ENCODE measurements around the gene CDR2L.

Gene CDR2L

DNA sequence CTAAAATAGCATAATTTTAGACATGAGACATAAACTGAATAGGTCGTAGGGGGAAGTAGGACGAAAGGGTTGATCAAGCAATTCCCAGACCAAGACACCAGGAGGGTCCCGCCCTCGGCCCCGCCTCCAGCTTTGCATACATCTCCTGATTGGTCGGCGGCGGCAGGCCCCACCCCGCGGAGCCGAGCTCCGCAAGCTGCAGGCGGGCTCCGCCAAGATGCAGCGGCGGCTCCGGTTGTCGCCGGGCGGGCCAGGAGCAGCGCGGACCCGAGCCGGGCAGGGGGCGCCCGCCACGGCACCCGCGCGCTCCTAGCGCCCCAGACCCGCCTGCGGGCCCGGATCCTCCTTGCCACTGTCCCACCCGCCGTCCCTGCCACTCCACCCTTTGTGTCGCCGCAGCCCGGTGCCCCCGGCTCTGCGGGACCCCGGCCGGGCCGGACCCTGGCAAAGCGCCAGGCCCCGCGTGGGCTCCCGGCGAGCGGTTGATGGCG, at the start of gene CDR2L:
Gene CDR2L (plus strand): TSS at position 215 of the 491 bp plus-strand sequence. CDS start 412 bp downstream, outside the sequence.
- DNase-seq (ENCODE audit: low spot score) (peak; percentile 99), FAIRE-seq (peak; percentile 84)

DNA sequence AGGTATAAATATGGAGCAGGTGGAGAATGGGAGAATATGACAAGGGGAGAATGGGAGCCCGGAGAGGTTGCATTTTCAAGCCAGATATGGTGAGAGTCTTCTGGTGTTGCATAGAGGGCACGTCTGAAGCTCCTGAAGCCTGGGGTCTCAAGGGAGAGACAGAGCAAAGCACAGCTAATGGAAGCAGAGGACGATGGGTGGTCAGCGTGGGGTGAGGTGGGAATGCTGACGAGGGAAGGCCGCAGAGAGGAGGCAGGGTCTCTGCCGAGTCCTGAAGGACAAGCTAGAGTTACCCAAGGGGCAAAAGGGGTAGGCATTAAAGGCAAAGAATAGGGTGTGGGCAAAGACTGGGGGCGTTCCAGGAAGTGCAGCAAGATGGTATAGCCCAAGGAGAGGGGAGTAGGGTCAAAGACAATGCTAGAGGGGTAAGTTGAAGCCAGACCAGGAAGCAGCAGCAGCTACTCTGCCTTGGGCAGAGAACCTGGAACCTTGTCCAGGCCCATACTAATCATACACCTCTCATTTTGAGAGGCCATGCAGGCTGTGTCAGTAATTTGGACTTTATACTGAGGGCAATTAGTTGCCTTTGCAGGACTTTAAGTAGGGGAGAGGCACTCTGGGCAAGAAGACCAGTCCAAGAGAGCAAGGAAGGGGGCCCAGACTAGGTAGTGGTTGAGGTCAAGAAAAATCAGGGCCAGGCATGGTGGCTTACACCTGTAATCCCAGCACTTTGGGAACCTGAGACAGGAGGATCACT, 49.1 kb upstream of the CDR2L start:
- DNase-seq (ENCODE audit: low spot score) (no peak), FAIRE-seq (peak; percentile 23)

DNA sequence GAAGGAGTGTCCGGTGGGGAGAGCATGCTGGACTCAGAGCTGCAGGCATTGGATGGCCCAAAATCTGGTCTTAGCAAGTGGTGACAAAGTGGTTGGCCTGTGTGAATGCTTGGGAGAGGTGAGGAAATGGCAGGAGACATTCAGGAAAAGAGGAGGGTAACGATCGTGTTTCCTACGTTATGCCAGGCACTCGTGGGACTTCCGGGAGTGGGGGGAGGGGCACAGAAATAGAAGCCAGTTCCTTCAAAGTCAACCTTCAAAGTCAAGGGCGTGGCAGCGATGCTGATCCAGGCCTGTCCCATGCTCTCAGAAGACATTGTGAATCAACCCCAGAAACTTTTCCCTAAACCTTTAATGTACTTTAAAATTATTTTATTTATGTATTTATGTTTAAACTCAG, 47.9 kb upstream of the CDR2L start:
- no peak for DNase-seq (ENCODE audit: low spot score)
- no peak for FAIRE-seq

DNA sequence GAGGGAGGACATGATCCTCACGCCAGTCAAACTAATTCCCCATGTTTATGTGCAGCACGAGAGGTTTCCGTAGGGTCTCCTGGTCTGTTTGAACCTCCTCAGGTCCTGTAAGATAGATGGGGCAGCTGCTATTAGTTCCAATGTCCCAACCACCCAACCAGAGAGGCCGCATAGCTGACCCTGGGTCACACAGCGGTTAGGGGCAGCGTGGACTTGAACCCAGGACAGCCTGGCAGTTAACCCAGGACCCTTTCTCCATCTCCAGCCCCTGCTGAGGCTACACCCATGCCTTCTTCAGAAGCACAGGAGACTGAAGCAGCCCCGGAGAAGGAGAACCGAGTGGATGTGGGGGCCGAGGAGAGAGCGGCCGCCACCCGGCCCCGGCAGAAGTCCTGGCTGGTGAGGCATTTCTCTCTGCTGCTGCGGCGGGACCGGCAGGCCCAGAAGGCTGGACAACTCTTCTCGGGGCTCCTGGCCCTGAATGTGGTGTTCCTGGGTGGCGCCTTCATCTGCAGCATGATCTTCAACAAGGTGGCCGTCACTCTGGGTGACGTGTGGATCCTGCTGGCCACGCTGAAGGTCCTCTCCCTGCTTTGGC, 46.2 kb upstream of the CDR2L start:
- FAIRE-seq (no peak), DNase-seq (ENCODE audit: low spot score) (no peak)

DNA sequence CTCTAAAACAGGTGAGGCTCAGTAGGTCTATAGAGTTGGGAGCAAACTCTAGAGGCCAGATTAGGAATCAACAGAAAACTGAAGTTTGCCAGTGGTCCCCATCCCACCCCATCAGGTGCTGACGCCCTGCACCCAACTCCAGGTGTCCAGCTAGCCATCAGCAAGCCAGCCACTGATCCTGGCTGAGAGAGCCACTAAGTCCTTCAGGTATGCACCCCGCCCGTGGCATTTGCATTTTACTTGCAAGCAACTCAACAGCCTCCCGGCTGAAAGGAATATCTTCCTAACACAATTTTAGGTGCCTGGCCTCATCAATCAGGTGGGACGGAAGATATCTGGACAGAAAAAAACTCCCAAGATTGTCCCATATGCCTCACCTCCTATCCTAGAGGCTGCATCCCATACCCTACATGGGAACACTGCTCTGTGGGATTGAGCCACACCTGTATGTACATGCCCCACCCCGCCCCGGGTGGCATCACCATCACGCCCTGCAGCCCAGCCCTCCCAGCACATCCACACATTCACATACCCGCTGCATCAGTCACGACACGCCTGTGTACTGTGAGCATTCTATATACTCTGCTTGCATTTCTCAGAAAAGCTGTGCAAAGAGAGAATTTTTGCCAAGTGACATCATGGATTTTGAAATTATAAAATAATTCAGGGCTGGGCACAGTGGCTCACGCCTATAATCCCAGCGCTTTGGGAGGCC, 43.5 kb upstream of the CDR2L start:
- FAIRE-seq (peak; percentile 56), DNase-seq (ENCODE audit: low spot score) (no peak)

DNA sequence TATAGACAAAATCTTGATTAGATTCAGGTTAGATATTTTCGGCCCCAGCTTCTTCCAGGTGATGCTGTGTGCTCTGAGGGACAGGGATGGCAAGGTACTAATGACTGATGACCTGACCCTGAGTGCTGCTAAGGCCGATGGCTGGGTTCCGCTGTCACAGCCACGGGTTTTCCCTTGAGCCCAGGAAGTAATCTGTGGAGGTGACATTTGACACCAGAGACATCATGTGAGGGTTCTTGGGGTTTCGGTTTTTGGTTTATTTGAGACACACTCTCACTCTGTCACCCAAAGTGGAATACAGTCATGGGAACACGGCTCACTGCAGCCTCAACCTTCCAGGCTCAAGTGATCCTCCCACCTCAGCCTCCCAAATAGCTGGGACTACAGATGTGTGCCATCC, 41.9 kb upstream of the CDR2L start:
- DNase-seq (ENCODE audit: low spot score) (no peak), FAIRE-seq (no peak)

DNA sequence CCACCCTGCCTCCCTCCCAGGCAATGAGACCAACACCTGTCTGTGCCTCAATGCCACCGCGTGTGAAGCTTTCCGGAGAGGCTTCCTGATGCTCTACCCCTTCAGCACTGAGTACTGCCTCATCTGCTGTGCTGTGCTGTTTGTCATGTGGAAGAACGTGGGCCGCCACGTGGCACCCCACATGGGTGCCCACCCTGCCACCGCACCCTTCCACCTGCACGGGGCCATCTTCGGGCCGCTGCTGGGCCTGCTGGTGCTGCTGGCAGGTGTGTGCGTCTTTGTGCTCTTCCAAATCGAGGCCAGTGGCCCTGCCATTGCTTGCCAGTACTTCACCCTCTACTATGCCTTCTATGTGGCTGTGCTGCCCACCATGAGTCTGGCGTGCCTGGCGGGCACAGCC, 40.8 kb upstream of the CDR2L start:
- no peak for DNase-seq (ENCODE audit: low spot score)

DNA sequence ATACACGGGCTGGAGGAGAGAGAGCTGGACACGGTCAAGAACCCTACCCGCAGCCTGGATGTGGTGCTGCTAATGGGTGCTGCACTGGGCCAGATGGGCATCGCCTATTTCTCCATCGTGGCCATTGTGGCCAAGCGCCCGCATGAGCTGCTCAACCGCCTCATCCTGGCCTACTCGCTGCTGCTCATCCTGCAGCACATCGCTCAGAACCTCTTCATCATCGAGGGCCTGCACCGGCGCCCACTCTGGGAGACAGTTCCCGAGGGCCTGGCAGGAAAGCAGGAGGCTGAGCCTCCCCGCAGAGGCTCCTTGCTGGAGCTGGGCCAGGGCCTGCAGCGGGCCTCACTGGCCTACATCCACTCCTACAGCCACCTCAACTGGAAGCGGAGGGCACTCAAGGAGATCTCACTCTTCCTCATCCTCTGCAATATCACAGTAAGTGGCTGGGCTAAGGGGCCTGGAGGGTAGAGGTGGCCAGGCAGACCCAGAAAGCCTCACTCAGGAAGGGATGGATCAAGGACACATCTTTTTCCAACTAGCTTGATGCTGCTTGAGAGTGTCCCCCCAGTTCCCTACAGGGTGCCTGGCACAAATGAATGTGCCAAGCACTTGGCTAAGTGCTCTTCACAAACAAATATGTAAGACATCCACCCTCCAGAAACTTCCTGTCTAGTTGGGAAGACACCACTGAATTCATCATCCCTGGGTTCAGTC, 40.2 kb upstream of the CDR2L start:
- no peak for DNase-seq (ENCODE audit: low spot score)
- FAIRE-seq: no peak

More for the DNA sequence above, 40.8 kb upstream of the CDR2L start:
- peak; percentile 82 for FAIRE-seq

DNA sequence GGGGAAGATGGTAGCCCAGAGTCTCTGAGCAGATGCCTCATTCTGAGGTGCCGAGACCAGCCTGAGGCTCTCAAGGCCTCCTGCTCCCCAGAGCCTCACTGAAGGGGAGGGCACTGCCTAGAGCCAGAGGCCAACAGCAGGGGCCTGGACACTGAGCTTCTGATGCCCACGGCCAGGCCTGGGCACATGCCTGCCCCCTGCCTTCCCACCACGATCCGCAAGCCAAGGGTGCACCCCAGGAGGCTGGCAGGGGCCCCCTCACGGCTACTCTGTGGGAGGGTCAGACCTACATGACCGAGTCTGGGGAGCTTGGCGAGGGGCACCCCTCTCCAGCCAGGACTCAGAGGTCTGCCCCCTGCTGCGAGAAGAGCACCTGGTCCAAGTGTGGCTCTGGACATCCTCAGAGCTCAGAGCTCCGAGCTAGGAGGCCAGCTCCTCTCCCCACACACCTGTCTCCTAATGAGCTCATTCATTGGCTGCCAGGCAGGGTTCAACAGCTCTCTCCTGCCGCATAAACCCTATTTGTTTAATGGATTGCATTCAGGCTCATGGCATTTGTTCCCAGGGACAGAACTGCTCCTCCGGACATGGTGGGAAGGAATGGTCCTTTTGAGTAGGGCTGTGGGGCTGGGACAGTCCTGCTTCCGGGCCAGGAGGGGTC, 37.8 kb upstream of the CDR2L start:
- FAIRE-seq (no peak), DNase-seq (ENCODE audit: low spot score) (no peak)

DNA sequence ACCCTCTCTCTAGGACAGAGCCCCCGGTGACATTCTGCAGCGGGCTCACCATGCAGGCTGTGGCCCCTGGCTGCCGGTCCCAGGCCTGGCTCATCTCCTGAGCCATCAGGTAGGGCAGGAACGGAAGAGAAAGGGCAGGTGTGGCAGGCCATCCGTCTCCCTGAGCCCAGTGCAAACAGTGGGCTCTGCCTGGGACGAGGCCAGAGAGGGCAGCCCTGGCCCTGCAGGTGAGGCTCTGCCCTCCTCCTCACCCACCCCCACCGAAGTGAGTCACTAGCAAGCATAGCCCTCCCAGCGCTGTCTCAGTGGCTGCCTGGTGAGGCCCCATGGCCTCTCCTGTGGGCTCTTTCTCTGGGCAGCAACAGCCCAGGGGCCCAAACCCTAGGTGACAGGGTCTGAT, 37.2 kb upstream of the CDR2L start:
- peak; percentile 37 for DNase-seq (ENCODE audit: low spot score)

DNA sequence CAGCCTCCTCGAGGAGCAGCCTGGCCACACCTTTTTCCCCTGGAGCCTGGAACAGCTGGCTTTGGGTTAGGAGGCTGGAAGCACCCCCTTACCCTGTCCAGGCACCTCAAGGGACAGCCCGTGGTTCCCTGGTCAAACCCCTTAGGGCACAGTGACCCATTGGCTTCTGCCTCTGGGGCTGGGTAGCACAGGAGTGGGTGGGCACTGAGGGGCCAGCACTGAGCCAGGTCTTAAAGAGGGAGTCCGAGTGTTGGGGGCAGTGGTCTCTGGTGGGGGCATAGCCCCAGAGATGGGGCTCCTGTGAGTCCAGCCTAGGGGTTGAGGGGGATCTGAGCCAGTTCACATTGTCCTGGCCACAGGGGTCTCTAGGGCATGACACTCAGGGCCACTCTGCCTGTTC, 36.4 kb upstream of the CDR2L start:
- FAIRE-seq (no peak), DNase-seq (ENCODE audit: low spot score) (no peak)

More for the DNA sequence above, 37.2 kb upstream of the CDR2L start:
- no peak for FAIRE-seq

DNA sequence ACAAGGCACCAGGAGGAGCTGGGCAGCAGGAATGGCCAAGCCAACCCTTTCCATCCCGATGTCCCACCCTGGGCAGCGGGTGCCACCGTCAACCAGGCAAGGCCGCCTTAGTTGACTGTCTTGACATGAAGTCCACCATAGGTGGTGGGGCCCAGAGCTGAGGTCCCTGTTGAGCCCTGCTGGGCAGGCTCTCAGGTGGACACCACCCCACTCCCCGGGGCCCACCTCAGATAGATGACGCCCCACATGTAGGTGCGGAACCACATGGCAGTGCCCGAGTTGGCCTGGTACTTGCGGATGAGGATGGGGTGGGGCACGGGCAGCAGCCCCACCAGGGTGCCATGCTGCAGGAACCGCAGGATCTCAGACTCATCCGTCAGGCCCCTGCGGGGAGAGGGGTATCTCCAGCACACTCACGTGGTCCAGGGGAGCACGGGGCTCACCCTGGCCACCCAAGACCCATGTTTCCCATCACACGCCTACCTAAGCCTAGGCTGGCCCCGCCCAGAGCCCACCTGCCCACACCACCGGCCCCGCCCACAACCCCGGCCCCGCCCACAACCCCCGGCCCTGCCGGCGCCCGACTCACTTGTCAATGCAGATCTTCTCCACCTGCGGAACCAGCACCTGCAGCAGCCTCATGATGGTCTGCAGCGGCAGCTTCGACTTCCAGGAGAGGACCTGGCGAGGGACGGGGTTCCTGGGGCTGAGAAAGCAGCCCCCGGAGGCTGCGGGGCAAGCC, 35.6 kb upstream of the CDR2L start:
- DNase-seq (ENCODE audit: low spot score) (no peak), FAIRE-seq (peak; percentile 35)

DNA sequence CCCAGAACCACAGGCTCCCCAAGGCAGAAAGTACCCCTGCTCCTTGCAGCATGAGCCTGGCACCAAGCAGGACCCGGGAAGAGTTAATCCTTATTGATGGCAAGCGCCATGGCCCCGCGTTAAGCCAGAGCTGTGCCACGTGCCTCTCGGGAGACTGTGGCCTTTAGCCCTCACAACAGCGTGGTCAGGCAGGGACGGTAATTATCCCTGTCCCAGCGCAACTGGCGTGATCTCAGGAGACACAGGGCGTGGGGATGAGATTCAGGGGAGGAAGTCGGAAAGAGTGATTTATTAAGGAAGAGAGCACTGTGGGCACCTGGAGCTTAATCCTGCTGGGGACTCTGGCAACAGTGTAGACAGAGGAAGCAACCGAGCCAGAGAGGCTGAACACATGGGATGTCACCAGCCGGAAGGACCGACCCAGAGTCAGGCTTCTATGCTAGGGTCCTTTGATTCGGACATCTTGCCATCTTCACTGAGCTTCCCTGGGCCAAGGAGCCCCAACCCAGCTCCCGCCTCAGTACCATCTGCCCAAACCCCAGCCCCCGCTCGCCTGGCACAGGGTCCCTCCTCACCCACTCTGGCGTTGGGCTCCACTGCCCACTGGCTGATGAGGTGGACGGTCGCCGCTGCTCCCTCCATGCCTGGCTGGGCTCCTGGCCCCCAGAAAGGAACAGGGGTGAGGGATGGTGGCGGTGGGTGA, 34.9 kb upstream of the CDR2L start:
- DNase-seq (ENCODE audit: low spot score): no peak
- FAIRE-seq: peak; percentile 42

DNA sequence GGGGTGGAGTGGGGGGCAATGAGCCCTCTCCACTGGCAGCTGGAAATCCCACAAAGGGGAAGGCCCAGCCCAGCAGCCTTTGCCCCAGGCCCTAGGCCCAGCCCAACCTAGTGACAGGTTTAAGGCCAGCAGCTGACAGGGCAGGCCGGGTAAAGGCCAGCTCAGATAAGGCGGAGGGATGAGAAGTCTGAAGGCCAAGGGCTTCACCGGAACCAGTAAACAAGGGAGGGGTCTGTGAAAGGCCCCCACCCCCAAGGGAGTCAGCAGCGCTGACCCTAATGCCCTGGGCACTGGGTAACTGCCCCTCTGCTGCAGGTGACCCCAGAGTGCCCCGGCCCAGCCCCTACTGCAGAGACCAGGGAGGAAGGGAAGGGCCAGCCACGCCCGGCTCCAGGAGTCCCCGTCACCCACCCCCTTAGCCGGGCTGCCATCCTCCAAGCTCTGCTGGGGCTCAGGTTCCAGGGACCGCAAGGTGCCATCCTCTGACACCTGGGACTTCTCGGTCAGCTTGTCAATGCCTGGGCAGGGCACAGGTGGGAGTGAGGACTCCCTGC, 34.2 kb upstream of the CDR2L start:
- FAIRE-seq (no peak), DNase-seq (ENCODE audit: low spot score) (no peak)

DNA sequence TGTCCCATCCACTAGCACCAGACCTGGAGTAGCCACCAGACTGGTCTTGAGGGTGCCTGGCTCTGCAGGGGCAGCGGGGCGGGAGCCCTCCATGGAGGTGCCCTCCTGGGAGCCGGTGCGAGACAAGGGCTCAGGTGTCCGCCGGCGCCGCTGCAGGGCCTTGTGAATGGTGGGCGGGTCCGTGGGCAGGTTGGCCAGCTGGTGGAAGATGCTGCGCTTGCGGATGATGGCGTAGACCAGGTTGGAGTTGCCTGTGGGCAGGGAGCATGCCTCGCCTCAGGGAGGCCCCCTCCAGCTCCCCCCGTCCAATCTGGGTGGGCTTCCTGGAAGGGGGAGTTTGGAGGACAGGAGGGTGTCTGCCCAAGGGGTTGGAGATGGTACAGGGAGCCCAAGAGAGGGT, 33.3 kb upstream of the CDR2L start:
- no peak for DNase-seq (ENCODE audit: low spot score)
- FAIRE-seq: no peak

DNA sequence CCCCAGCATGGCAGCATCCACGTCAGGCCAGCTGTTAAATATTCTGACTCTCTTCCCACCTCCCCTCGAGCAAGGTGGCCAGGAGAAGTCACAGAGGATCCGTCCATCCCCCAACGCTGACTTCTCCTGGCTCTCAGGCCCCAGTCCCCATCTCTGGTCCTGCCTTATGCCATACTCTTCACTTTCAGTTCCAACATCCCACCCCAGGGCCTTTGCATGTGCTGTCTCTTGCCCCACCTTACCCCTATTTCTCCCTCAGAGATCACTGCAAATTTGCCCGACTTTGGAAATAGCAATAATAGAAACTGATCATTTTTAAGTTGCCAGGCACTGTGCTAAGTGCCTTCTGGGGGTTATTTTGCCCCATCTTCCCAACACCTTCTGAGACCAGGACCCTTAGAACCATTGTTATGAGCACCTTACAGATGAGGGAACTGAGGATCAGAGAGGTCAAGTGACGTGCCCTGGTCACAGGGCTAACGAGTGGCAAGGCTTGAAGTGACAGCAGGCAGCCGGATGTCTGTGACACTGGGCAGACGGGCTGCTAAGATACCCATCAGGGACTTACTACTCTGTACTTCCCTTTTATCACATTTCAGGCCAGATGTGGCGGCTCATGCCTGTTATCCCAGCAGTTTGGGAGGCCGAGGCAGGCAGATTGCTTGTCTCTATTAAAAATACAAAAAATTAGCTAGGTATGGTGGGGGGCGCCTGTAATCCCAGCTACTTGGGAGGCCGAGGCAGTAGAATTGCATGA, 32.6 kb upstream of the CDR2L start:
- FAIRE-seq: no peak
- DNase-seq (ENCODE audit: low spot score): no peak

DNA sequence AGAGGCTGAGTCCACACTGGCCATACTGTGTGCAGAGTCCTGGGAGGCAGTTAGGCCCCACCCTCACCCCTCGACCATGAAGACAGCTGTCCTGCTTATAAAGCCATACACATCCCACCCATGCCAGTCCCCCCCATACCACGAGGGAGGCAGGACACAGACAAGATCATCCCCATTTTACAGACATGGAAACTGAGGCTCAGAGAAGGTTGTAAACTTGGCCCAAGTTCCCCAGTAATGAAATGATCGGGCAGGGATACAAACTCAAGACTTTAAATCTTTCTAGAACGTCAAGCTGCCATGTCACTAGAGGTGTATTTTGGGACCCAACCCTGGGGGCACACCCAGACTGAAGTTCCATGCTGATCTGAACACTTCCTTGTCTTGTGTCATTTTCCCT, 31.3 kb upstream of the CDR2L start:
- DNase-seq (ENCODE audit: low spot score): no peak
- FAIRE-seq: peak; percentile 30

DNA sequence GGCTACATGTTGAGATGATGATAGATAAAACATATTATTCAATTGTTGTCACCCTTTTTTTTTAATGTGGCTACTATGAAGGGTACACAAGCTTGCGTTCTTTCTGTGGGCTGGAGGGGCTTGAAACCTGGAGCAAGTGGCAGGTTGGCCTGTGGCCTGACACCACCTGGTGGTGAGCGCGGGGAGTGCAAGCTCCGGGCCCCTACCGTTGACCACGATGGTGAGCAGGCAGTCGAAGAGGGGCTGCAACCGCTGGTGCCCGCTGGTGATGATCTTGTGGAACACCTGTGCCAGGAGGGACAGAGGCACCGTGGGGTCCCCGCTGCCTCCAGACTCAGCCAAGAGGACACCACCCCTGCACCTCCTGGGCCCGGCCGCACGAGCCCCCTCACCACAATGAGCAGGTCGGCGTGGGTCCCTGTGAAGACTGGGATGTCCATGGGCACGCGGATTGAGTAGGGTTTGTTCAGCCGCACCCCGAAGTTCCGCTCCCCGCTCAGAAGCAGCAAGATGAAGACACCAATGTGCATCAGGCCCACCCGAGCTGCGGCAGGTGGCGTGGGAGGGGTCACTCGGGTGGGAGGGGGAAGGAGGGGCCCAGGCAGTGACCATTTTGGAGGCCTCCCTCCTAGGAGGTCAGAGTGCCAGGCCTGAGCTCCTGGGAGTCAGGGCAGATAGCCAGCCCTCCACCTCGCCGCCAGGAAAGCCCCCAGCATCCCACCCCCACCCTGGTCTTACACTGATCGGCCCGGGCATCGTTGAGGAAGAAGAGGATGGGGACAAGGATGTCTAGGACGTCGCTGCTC, 29.3 kb upstream of the CDR2L start:
- FAIRE-seq (peak; percentile 62), DNase-seq (ENCODE audit: low spot score) (peak; percentile 86)

Measured in urothelium cell line (cell line).